ENCODE data around the gene IGHMBP2. TPM values are rescaled to one million over a fixed set of nuclear protein-coding genes. Genes with fewer than 3 reads are reported as not detected.
A peak's percentile ranks its signal among the peaks of the same experiment; 100 is the strongest.
"Not testable (repeated sequence)": the region's sequence is repeated elsewhere in the genome, so short reads cannot be mapped to it uniquely, and the experiment has no call there.

Gene IGHMBP2
- total RNA-seq, 1 donor from 2014 or later, result 13.8 TPM

DNA sequence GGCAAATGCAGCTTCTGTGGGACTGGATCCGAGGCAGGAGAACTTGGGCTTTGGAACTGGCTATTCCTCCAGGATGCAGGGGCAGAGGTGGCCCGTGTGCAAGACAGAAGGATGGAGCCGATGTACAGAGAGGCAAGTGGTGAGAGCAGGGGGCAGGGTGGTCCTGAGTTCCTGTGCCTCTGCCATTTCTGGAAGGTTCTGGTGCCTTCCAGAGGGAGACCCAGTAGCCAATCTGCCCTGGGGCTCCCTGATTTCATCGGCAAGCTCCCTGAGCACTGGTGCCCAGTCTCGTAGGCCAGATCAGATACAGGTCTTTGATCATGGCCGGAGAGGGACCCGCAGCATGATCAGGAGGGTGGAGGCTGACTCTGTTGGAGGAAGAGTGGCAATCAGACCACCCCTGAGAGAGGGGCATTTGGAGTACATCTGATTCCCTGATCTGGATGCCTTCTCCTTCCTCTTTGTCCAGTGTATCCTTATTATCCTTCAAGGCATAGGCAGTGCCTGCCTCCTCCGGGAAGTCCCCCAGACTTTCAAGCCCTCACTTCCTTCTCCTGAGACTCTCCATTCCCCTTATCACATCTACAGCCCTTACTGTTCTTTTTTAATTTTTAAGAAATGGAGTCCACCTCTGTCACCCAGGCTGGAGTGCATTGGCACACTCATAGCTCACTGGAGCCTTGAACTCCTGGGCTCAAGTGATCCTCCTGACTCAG is 67.4 kb downstream of the IGHMBP2 start:
- intact Hi-C loops (cut with DNase I), result no loop called here
- DNase-seq (ENCODE audit: missing footprints) (no peak), ATAC-seq (no peak)

DNA sequence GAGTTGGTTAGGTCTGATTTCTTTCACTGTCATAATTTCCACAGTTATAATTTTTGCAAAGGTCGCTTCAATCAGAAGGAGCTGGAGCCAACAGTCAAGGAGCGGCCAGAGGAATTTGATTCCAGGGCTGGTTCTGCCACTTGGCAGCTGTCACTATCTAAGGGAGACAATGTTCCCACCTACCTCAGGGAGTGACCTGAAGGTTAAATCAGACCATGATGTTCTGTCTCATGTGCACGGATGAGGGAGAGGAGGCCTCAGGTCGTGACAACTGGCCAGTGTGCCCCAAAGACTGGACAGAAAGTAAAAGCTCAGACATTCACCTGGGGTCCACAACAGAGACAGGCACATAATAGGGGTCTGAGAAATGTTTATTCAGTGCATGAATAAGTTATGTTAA is 69.5 kb downstream of the IGHMBP2 start:
- DNase-seq (ENCODE audit: missing footprints) (no peak), ATAC-seq (peak; percentile 60)
- intact Hi-C loops (cut with DNase I), result no loop called here

DNA sequence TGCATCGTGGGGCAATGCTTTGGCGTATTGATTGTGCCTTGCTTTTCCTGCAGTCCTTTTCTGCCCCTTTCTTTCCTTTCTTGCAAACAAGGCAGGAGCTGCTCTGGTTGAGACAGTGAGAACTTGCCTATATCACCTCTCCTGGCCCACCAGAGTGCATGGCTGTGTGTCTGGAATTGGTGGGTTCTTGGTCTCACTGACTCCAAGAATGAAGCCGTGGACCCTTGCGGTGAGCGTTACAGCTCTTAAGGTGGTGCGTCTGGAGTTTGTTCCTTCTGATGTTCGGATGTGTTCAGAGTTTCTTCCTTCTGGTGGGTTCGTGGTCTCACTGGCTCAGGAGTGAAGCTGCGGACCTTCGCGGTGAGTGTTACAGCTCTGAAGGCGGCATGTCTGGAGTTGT is 70.0 kb downstream of the IGHMBP2 start:
- DNase-seq (ENCODE audit: missing footprints); intact Hi-C loops (cut with DNase I); ATAC-seq: not testable (repeated sequence)

DNA sequence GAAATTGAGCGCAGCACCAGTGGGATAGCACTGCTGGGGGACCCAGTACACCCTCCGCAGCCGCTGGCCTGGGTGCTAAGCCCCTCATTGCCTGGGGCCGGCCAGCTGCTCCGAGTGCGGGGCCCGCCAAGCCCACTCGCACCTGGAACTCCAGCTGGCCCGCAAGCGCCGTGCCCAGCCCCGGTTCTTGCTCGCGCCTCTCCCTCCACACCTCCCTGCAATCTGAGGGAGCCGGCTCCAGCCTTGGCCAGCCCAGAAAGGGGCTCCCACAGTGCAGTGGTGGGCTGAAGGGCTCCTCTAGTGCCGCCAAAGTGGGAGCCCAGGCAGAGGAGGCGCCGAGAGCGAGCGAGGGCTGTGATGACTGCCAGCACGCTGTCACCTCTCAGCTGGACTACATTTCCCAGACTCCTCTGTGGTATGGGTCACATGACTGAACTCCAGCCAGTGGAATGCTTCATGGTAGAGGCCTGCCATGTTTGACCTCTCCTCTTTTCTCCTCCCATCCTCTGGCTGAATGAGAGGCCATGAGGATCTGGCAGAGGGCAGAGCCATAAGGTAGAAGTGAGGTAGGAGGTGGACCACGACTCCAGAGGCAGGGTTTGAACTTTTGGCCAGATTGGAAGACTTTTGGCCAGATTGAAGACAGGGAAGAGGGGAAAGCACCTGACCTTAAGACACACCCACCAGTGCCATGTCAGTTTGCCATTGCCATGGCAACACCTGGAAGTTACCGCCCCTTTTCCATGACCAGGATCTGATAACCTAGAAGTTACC is 70.9 kb downstream of the IGHMBP2 start:
- intact Hi-C loops (cut with DNase I), result no loop called here
- ATAC-seq (no peak), DNase-seq (ENCODE audit: missing footprints) (no peak)

DNA sequence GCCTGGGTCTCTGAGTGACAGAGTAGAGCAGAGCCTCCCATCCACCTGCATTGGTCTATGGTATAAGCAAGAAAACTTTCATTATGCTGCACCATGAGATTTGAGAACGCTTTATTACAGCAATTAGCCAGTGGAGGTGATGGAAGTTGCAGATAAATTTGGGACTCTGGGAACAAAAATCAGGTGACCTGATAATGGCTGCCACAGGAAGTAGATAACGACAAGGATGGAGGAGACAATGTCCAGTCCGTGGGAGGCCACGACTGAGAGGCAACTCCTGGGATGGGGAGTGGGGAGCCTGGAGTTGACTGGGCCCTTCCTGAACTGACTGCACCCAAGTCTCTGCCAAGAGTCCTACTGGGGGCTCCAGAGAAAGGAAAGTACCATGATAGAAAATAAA is 72.4 kb downstream of the IGHMBP2 start:
- no peak for ATAC-seq

GRCh38 chr11:68976563-68976962 is 72.9 kb downstream of the IGHMBP2 start:
- DNase-seq (ENCODE audit: missing footprints) (no peak), ATAC-seq (no peak)
- intact Hi-C loops (cut with DNase I), result no loop called here

More for the DNA sequence above, 72.4 kb downstream of the IGHMBP2 start:
- DNase-seq (ENCODE audit: missing footprints), result no peak
- intact Hi-C loops (cut with DNase I), result no loop called here

- intact Hi-C loops (cut with DNase I), result no loop called here
- DNase-seq (ENCODE audit: missing footprints), result no peak
- ATAC-seq, result no peak
Measured at GRCh38 chr11:68977781-68978625, 74.3 kb downstream of the IGHMBP2 start.

GRCh38 chr11:68978626-68978930 is 74.9 kb downstream of the IGHMBP2 start:
- ATAC-seq (no peak), DNase-seq (ENCODE audit: missing footprints) (no peak)
- intact Hi-C loops (cut with DNase I), result no loop called here

DNA sequence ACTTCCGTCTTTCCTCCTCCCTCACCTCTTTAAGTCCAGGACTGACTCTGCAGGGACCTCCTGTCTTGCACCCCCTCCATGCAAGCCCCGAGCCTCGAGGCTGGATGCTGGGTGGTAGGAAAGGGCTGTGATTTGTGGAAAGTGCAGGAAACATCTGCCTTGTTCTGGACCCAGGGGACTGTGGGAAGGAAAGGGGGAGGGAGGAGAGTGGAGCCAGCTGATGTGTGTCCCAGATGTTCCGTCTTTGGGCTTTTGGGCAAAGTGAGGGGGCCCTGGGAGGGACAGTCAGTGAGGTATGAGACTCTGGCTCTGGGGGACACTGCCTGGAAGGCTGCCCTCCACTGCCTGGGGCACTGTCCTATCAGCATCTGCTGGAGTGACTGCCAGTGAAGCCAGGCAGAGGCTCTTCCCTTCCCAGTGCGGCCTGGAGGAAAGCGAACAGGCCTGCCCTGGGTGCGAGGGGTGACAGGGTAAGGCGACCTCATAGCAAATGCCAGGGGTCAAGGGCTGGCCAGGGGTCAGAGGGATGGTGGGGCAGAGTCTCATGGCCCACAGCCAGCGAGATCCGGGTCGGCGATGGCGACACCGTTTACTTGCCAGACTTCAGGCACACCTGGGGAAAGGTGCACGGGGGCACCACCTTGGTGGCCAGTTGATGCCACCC is 75.4 kb downstream of the IGHMBP2 start:
- ATAC-seq, result peak; percentile 57
- intact Hi-C loops (cut with DNase I), result no loop called here
- no peak for DNase-seq (ENCODE audit: missing footprints)

DNA sequence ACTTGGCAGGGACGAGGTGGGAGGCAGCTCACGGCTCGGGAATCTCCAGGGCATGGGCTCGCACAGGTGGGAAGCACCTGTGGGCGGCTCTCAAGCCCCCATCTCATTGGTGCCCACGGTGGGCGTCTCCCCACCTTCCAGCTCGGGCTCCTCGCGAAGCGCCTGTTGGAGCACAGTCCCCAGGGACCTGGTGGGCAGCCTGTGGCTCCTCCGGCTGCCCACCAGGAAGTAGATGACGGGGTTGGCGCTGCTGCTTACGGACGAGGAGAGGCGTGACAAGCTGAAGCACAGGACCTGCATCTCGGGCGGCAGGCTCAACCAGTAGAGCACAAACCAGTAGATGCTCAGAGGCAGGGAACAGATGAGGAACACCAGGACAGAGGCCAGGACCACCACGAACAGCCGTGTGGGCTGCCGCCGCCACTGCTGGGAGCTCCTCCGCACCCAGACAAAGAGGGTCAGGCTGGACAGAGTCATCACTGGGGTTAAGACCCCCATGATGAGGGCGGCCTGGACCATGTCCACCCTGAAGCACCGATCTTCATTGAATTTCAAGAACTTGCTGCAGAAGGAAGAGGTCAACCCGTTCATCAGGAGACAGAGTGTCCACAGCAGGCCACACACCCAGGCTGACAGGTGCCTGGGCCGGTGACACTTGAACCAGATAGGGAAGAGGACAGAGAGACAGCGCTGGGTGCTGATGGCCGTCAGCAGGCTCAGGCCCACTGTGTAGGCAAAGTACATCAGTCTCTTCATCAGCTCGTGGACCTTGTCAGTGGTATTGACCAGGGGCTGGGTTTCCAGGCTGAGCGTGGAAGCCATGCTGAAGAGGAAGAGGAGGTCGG is 76.5 kb downstream of the IGHMBP2 start:
- no peak for DNase-seq (ENCODE audit: missing footprints)
- intact Hi-C loops (cut with DNase I), result no loop called here

DNA sequence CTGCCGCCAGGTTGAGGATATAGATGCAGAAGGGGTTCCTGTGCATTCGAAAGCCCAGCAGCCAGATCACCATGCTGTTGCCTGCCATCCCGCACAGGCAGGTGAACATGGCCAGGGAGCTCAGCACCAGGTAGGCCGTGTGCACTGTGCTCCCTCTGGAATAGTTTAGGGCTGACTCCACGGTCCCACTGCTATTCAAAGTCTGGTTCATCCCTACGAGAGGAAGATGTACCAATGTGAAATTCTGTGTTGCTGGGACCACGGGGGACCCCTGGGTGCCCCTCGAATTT is 77.0 kb downstream of the IGHMBP2 start, which contains the start of gene MRGPRD:
Gene MRGPRD (minus strand): TSS at position 211 of the 290 bp plus-strand sequence. CDS start 0 bp downstream, at position 211.
- intact Hi-C loops (cut with DNase I), result no loop called here
- no peak for ATAC-seq

More for the DNA sequence above, 76.5 kb downstream of the IGHMBP2 start:
- ATAC-seq, result no peak

DNA sequence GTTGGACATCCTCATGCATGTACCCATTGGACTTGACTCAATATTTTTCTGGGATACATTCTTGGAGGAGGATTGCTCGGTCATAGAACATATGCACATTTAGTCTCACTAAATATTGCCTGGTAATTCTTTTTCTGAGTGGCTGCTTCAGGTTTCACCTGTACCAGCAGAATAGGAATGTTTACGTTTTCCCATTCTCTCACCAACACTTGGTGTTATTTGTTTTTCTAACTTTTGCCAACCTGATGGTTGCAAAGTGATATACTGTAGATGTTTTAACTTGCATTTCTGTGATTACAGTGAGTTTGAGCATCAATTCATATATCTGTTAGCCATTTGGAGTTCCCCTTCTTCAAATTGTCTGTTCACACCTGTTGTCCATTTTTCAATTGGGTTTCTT is 78.4 kb downstream of the IGHMBP2 start:
- intact Hi-C loops (cut with DNase I), result no loop called here
- ATAC-seq, result no peak
- DNase-seq (ENCODE audit: missing footprints), result no peak

More for the DNA sequence above, 77.0 kb downstream of the IGHMBP2 start, which contains the start of gene MRGPRD:
- DNase-seq (ENCODE audit: missing footprints), result no peak

DNA sequence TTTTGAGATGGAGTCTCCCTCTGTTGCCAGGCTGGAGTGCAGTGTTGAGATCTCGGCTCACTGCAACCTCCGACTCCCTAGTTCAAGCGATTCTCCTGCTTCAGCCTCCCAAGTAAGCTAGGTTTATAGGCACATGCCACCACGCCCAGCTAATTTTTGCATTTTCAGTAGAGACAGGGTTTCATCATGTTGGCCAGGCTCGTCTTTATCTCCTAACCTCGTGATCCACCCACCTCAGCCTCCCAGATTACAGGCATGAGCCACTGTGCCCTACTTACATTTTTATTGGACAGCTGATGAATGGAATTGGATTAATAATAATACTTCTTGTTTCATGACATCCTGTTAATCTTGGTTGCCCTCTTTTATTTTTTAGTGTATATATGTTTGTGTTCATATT is 80.1 kb downstream of the IGHMBP2 start:
- ATAC-seq (no peak), DNase-seq (ENCODE audit: missing footprints) (no peak)
- intact Hi-C loops (cut with DNase I), result no loop called here

DNA sequence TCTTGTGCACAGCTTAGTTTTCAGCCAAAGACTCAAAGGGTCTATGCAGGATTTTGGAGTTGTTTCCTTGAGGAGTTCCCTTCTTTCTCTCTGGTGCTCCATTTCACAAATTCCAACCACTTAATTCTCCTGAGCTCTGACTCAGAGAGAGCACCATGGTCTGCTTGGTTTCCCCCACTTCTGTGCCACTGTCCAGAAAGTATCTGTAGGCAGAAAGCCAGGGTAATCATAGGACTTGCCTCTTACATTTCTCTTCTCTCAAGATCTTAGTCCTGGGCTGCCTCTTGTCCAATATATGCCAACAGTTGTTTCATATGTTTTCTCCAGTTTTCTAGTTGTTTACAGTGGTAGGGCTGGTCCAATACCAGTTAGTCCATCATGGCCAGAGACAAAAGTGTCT is 83.5 kb downstream of the IGHMBP2 start:
- DNase-seq (ENCODE audit: missing footprints), result no peak
- intact Hi-C loops (cut with DNase I), result no loop called here
- no peak for ATAC-seq

DNA sequence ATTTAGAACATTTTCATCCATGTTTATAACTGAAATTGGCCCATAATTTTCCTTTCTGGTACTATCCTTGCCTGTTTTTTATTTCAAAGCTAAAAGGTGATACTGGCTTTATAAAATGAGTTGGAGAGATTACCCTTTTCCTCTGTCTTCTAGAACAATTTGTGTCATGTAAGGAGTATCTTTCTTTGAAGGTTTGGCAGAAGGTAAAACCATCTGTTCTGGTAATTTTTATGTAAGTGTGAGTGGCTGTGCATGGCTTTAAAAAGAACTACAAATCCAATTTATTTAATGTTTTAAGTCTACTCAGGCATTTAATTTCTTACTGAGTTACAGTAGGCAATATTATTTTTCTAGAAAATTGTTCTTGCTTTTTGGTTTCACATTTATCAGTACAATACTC is 84.8 kb downstream of the IGHMBP2 start:
- no peak for ATAC-seq
- intact Hi-C loops (cut with DNase I), result no loop called here
- no peak for DNase-seq (ENCODE audit: missing footprints)

All from Right ventricle myocardium inferior (tissue), 1 donor.